ENCODE data around the gene PRKAB1. TPM values are rescaled to one million over a fixed set of nuclear protein-coding genes. Genes with fewer than 3 reads are reported as not detected.

The PRKAB1 gene
- total RNA-seq, 1 experiment from 2014 or later, result 32.3 TPM

GRCh38 chr12:119660076-119660475 is 7.9 kb upstream of the PRKAB1 start:
- no peak overlapping the region for H3K27ac Mint-ChIP-seq
- ChIA-PET CTCF (interaction anchor here (2.5 kb wide), 1 partner anchor 17 kb away, joined by 17 read pairs; no protein-coding TSS in a partner anchor), POLR2A (no interaction called here)

More at GRCh38 chr12:119660076-119660475, 7.9 kb upstream of the PRKAB1 start:
- Mint-ChIP-seq H3K4me1 (no peaks in the 10 kb centered on the region), H3K36me3 (no peaks in the 10 kb centered on the region), H3K9me3 (no peaks in the 10 kb centered on the region), H3K27me3 (ENCODE audit: low read depth) (peaks cover 14% of the 10 kb centered on the region), H3K4me3 (no peak overlapping the region)
- ATAC-seq (no peak), DNase-seq (ENCODE audit: low spot score) (no peak)
- TF ChIP-seq NFYB (CRISPR knock-in tag; conservative IDR thresholded peaks at IDR 0.05; ENCODE audit: low read depth), result no peak
- TF ChIP-seq CBFB (CRISPR knock-in tag; IDR thresholded peaks at IDR 0.05; ENCODE audit: low read depth), result no peak
- TF ChIP-seq NR2C2 (CRISPR knock-in tag; IDR thresholded peaks at IDR 0.05), result no peak
- TF ChIP-seq TP53 (CRISPR knock-in tag; IDR thresholded peaks at IDR 0.05), result no peak
- TF ChIP-seq ZNF532 (CRISPR knock-in tag; IDR thresholded peaks at IDR 0.05; ENCODE audit: borderline replicate concordance), result no peak
- no peak for TF ChIP-seq ZNF423 (CRISPR knock-in tag; IDR thresholded peaks at IDR 0.05)
- no peak for TF ChIP-seq MYBL2 (CRISPR knock-in tag; IDR thresholded peaks at IDR 0.05)
- TF ChIP-seq CDX4 (CRISPR knock-in tag; IDR thresholded peaks at IDR 0.05; ENCODE audit: borderline replicate concordance), result no peak
- TF ChIP-seq FOXP1 (CRISPR knock-in tag; IDR thresholded peaks at IDR 0.05; ENCODE audit: borderline replicate concordance), result no peak
- no peak for TF ChIP-seq NFATC4 (CRISPR knock-in tag; IDR thresholded peaks at IDR 0.05)
- no peak for TF ChIP-seq ATF1 (CRISPR knock-in tag; IDR thresholded peaks at IDR 0.05)
- TF ChIP-seq ERG (CRISPR knock-in tag; IDR thresholded peaks at IDR 0.05), result no peak
- TF ChIP-seq CTCF (IDR thresholded peaks at IDR 0.05), result no peak
- TF ChIP-seq MAX (CRISPR knock-in tag; IDR thresholded peaks at IDR 0.05), result no peak
- TF ChIP-seq ZNF512 (CRISPR knock-in tag; IDR thresholded peaks at IDR 0.05; ENCODE audit: borderline replicate concordance), result no peak
- no peak for TF ChIP-seq EMX1 (CRISPR knock-in tag; IDR thresholded peaks at IDR 0.05)
- no peak for TF ChIP-seq NR1H2 (CRISPR knock-in tag; IDR thresholded peaks at IDR 0.05)
- no peak for TF ChIP-seq IRF1 (CRISPR knock-in tag; IDR thresholded peaks at IDR 0.05)
- TF ChIP-seq TEAD4 (CRISPR knock-in tag; IDR thresholded peaks at IDR 0.05), result no peak
- TF ChIP-seq JAZF1 (CRISPR knock-in tag; IDR thresholded peaks at IDR 0.05), result no peak
